Heart left ventricle (tissue), 16 donors: ENCODE measurements around the gene CHID1. TPM values are rescaled to one million over a fixed set of nuclear protein-coding genes. Genes with fewer than 3 reads are reported as not detected.
A peak's percentile ranks its signal among the peaks of the same experiment; 100 is the strongest.

Experiments used
- ATAC-seq, 4 donors: fragments of 200-7000 bp; cut with Tn5 transposase; one replicate each; pipeline ENCODE4 v1.9.1; 2020 to 2022; ENCODE audit warnings: moderate library complexity in 4 of 4, mild to moderate bottlenecking in 3 of 4, moderate number of reproducible peaks in 1 of 4
- DNase-seq, 5 donors: peaks; one replicate each; pipeline ENCODE4 v3.0.0-alpha.2; 2020
- H3K27ac ChIP-seq, 12 donors: fragments of 200-600 bp; sonication (generic) in 4 of 12; one replicate each; pipeline versions ENCODE4 v1.5.0 to v1.8.0; 2016 to 2022; ENCODE audit warnings: mild to moderate bottlenecking in 2 of 12
- H3K27me3 ChIP-seq, 9 donors: fragments of 200-600 bp; sonication (generic) in 2 of 9; one replicate each; pipeline versions ENCODE4 v1.5.1 to v1.8.0; 2016 to 2022; ENCODE audit warnings: mild to moderate bottlenecking in 3 of 9
- H3K36me3 ChIP-seq, 9 donors: fragments of 200-600 bp; sonication (generic) in 2 of 9; one replicate each; pipeline versions ENCODE4 v1.5.0 to v1.8.0; 2018 to 2022; ENCODE audit warnings: mild to moderate bottlenecking in 2 of 9
- H3K4me1 ChIP-seq, 12 donors: fragments of 200-600 bp; sonication (generic) in 4 of 12; one replicate each; pipeline versions ENCODE4 v1.5.0 to v1.8.0; 2016 to 2022; ENCODE audit warnings: mild to moderate bottlenecking in 3 of 12
- H3K4me3 ChIP-seq, 12 donors: fragments of 200-600 bp; sonication (generic) in 4 of 12; one replicate each; pipeline versions ENCODE4 v1.5.0 to v1.8.0; 2017 to 2022; ENCODE audit warnings: mild to moderate bottlenecking in 9 of 12, moderate library complexity in 4 of 12
- H3K9me3 ChIP-seq, 12 donors: fragments of 200-600 bp; sonication (generic) in 4 of 12; one replicate each; pipeline versions ENCODE4 v1.5.0 to v1.8.0; 2016 to 2022; ENCODE audit warnings: mild to moderate bottlenecking in 1 of 12
- POLR2A ChIP-seq, 2 donors: fragments of 450-650 bp; IDR thresholded peaks; one replicate each; pipeline ENCODE4 v1.6.1; 2017; ENCODE audit warnings: antibody characterized with exemption in 2 of 2, mild to moderate bottlenecking in 2 of 2, moderate library complexity in 2 of 2
- WGBS, 4 donors: extraction: QIAGEN DNeasy Blood & Tissue Kit in 2 of 4; methylation state at CpG; one replicate each; pipeline versions ENCODE4 v1.1.5 to v1.1.7; 2013 to 2018; 5-methylcytosine and 5-hydroxymethylcytosine counted together
- intact Hi-C, 10 donors: fragments of 100-400 bp; cut with DNase I; formaldehyde crosslinking; loops; one replicate each; pipeline versions ENCODE4 v1.11.1 to v1.14.2; 2022
- polyA plus RNA-seq, 2 donors: library from polyadenylated mRNA; stranded (reverse); fragments of 200-250 nt; gene quantifications; one replicate each; pipeline ENCODE4 v1.2.3, GENCODE V29; 2013
- total RNA-seq, 9 donors: library from RNA; depleted of rRNA in 2 of 9; stranded (reverse); fragments of >200 nt in 2 of 9; fragmentation: NEBNext Ultra II Directional in 3 of 9; extraction: Animal tissue kit (Norgen Biotek cat#: 25700) in 3 of 9; gene quantifications; one replicate each; pipeline versions ENCODE4 v1.1.0 to v1.2.4, GENCODE V29; 2016 to 2023
- TF ChIP-seq, protein P1 (sequence below), 12 donors: fragments of 200-600 bp; sonication (generic) in 4 of 12; IDR thresholded peaks; one replicate each; pipeline versions ENCODE4 v1.5.0 to v1.8.0; 2018 to 2022; ENCODE audit warnings: antibody characterized with exemption in 12 of 12, mild to moderate bottlenecking in 5 of 12
- donor health status: ischemic (EF 13 %, LVEDD 7.1; RV severe dilation, severe dysfunction).
- donor health status: healthy with polysubstance abuse.
- donor health status: DM: no; HTN: yes; CAD: no.
- donor health status: DM: no; HTN: no; CAD: no.
- donor health status: ischemic (EF 25% LVEDD 6.9; RV normal size, moderate dysfunction).
- donor health status: ischemic (EF 25% LVEDD 5.7; RV mildly dilated, moderate dysfunction).
- donor health status: healthy.
- donor health status: DM: yes; HTN: yes; CAD: no.
- donor health status: ischemic (EF 35%, LVEDD 5.7; RV mildly dilated, moderate dysfunction).
- donor health status: nonischemic (EF 11% LVEDD 7.7; RV severe dilation, severe dysfunction).
- donor health status: DM: yes; HTN: yes; CAD: no.
- donor health status: PGD.
- donor health status: ischemic (EF 29% LVEDD 5.4; RV normal size, mild dysfunction).
- donor health status: nonischemic (EF 23%, LVEDD 6.1; RV moderate dilation, normal function).

Gene CHID1
- total and polyA plus RNA-seq, 11 donors: 30.8 to 87.7 (median 55.3) TPM

GRCh38 chr11:899724-900123 is 10.9 kb downstream of the CHID1 start:
- ATAC-seq (no peak), DNase-seq (no peak)
- Histone ChIP-seq H3K9me3 (no peaks in the 10 kb centered on the region), H3K4me3 (no peak overlapping the region), H3K27ac (no peak overlapping the region), H3K27me3 (no peaks in the 10 kb centered on the region), H3K4me1 (no peaks in the 10 kb centered on the region), H3K36me3 (peaks cover 0 to 67% (median 60%) of the 10 kb centered on the region in 9 donors)
- no peak for TF ChIP-seq POLR2A (IDR thresholded peaks at IDR 0.05)
- TF ChIP-seq, protein P1, sequence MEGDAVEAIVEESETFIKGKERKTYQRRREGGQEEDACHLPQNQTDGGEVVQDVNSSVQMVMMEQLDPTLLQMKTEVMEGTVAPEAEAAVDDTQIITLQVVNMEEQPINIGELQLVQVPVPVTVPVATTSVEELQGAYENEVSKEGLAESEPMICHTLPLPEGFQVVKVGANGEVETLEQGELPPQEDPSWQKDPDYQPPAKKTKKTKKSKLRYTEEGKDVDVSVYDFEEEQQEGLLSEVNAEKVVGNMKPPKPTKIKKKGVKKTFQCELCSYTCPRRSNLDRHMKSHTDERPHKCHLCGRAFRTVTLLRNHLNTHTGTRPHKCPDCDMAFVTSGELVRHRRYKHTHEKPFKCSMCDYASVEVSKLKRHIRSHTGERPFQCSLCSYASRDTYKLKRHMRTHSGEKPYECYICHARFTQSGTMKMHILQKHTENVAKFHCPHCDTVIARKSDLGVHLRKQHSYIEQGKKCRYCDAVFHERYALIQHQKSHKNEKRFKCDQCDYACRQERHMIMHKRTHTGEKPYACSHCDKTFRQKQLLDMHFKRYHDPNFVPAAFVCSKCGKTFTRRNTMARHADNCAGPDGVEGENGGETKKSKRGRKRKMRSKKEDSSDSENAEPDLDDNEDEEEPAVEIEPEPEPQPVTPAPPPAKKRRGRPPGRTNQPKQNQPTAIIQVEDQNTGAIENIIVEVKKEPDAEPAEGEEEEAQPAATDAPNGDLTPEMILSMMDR (IDR thresholded peaks at IDR 0.05): no peak
- intact Hi-C loops: loop anchor here in 2 of 10 donors (5.0 to 10.0 kb wide), 2 partner anchors 45 to 148 kb away; no protein-coding TSS in a partner anchor
- 90 to 95% (median 93%) methylated on average over 10 to 11 of the region's 11 CpGs for WGBS, 4 donors

DNA sequence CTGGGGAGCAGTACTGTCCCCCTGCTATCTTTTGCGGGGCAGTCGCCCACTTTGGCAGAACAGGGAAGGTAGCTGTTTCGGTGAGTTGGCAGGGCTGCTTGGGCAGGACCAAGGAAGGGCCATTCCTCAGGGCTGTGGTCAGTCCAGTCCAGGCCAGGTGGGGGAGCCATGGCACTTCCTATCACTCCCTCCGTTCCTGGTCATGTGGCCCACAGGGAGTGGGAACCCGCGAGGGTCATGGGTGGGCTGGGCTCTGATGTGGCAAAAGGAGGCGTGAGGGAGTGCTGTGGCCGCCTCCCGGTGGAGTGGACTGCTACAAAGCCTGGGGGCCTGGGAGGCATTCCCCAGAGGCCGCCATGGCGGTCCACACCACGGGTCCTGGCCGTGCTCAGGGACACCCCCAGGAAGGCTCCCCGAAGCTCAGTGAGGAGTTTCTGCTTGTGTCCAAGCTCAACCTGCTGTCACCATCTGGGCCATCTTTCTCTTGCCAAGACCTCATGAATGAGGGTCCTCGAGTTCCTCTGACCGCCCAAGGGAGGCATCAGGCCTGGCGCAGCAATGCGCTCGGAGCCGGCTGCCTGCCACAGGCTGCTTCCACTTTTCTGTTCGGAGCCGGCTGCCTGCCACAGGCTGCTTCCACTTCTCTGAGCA is 11.9 kb downstream of the CHID1 start:
- Histone ChIP-seq H3K4me1 (no peaks in the 10 kb centered on the region), H3K27ac (no peak overlapping the region), H3K4me3 (no peak overlapping the region), H3K9me3 (no peaks in the 10 kb centered on the region), H3K36me3 (peaks cover 0 to 57% (median 52%) of the 10 kb centered on the region in 9 donors), H3K27me3 (no peaks in the 10 kb centered on the region)
- no peak for DNase-seq
- intact Hi-C loops: no loop called here
- no peak for TF ChIP-seq POLR2A (IDR thresholded peaks at IDR 0.05)
- TF ChIP-seq, protein P1 (IDR thresholded peaks at IDR 0.05): peak in 1 of 12 donors; percentile 12
- peak in 3 of 4 donors; percentile 10 to 48 (median 46) for ATAC-seq
- WGBS, 4 donors: 81 to 87% (median 86%) methylated on average over 20 to 22 of the region's 22 CpGs

GRCh38 chr11:898143-898511 is 12.5 kb downstream of the CHID1 start:
- ATAC-seq: peak in 3 of 4 donors; percentile 3 to 10 (median 10)
- 64 to 73% (median 65%) methylated on average over 7 to 10 of the region's 10 CpGs for WGBS, 4 donors

More at GRCh38 chr11:898143-898511, 12.5 kb downstream of the CHID1 start:
- no peaks in the 10 kb centered on the region for H3K27me3 ChIP-seq
- no peak overlapping the region for H3K27ac ChIP-seq
- no peak for DNase-seq
- no peaks in the 10 kb centered on the region for H3K9me3 ChIP-seq
- H3K4me1 ChIP-seq: no peaks in the 10 kb centered on the region
- TF ChIP-seq, protein P1 (IDR thresholded peaks at IDR 0.05): peak in 1 of 12 donors; percentile 32
- no peak for TF ChIP-seq POLR2A (IDR thresholded peaks at IDR 0.05)
- intact Hi-C loops: no loop called here
- H3K36me3 ChIP-seq: peaks cover 0 to 52% (median 47%) of the 10 kb centered on the region in 9 donors
- no peak overlapping the region for H3K4me3 ChIP-seq
